ENCODE data around the gene RNASE11.
A peak's percentile ranks its signal among the peaks of the same experiment; 100 is the strongest.

RNASE11 gene

GRCh38 chr14:20610002-20610765 is 22.4 kb upstream of the RNASE11 start:
- H3K4me3 ChIP-seq (ENCODE audit: low read depth, low read length): peak overlapping the region; percentile 80
- peak; percentile 83 for DNase-seq (ENCODE audit: low read depth)
- no peak for TF ChIP-seq MYC (IDR thresholded peaks at IDR 0.05; ENCODE audit: low read depth, low read length)
- TF ChIP-seq MAX (IDR thresholded peaks at IDR 0.05; ENCODE audit: low read depth, low read length): peak; percentile 34; the same call in 1 of the 2 replicates

DNA sequence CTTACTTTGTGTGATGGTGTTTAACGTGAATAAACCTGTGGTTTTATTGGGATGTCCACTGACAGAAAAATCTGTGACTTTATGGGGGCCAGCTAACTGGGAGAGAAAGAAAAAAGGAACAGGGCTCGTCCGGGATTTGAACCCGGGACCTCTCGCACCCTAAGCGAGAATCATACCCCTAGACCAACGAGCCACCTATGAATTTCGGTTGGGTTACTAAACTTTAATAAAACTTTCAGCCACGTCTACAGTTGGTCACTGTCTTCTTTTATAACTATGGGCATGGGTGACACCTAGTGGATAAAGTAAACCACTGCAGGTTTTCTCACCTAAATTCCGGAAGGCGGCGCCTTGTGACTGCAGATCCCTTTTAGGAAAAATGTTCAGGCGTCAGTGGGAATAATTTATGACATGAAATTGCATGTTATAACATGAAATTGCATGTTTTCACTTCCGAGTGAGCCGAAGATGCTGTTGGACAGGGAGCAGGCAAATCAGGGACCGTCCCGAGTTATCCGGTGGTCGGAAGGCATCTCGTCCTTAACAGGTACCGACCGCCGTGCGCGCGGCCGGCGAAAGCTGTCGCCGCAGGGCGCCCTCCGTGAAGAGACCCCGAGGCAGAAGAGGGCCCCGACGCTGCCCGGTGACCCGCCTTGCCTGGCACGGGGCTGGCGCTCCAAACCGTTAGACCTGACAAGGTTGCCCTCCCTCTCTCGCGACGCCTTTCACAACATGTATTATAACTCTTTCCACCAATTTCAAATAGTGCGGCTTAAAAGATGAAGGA is 21.6 kb upstream of the RNASE11 start:
- DNase-seq (ENCODE audit: low read depth): peak; percentile 86
- peak overlapping the region; percentile 80 for H3K4me3 ChIP-seq (ENCODE audit: low read depth, low read length)
- peak; percentile 81 for TF ChIP-seq CTCF (IDR thresholded peaks at IDR 0.05; ENCODE audit: low read depth, low read length)
- no peak for TF ChIP-seq POLR2A (IDR thresholded peaks at IDR 0.05; ENCODE audit: extremely low read depth, insufficient read length)
- TF ChIP-seq MAX (IDR thresholded peaks at IDR 0.05; ENCODE audit: low read depth, low read length): 0 out of 2 replicates have a peak, but pooled peaks have one; percentile 21
- TF ChIP-seq MYC (IDR thresholded peaks at IDR 0.05; ENCODE audit: low read depth, low read length): 0 out of 2 replicates have a peak, but pooled peaks have one; percentile 27

DNA sequence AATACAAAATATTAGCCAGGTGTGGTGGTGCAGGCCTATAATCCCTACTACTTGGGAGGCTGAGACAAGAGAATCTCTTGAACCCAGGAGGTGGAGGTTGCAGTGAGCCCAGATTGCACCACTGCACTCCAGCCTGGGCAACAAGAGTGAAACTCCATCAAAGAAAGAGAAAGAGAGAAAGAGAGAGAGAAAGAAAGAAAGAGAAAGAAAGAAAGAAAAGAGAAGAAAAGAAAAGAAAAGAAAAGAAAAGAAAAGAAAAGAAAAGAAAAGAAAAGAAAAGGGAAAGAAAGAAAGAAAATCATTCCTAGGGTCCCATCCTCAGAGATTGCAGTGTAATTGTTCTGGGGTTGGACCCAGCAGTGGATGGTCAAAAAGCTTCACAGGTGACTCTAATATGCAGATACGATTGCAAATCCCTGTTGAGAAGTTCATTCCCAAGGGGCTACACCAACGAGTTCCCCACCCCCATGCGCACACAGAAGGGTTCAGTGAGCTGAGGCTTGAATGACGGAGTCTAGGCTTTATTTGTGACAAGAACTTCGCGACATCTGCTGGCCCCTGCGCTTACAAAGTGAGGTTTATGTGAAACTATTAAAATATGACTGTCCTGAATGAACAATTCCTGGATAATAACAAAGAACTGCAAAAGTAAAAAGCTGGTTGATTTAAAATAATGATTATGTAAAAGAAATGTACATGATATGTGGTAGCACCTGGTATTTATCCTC is 20.7 kb upstream of the RNASE11 start:
- no peak for DNase-seq (ENCODE audit: low read depth)

DNA sequence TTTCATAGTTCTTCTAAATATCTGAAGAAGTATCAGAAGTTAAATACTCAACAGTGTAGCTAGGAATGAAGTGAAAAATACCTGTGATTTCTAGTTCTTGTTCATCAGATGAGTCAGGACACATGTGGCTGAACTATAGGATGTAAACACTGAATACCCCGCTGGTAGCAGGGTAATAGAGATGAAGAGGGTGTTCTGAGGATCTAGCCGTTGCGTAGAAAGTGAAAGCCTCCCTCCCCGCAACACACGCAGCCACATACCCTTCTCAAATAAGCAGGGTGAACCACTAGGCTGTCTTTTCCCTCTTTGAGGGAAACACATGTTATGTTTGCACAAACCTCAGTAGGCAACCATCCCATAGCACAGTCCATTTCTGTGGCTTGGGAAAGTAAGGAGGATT is 19.8 kb upstream of the RNASE11 start:
- no peak for DNase-seq (ENCODE audit: low read depth)
- TF ChIP-seq MAX (IDR thresholded peaks at IDR 0.05; ENCODE audit: low read depth, low read length): no peak
- TF ChIP-seq POLR2A (IDR thresholded peaks at IDR 0.05; ENCODE audit: extremely low read depth, insufficient read length): no peak
- TF ChIP-seq CTCF (IDR thresholded peaks at IDR 0.05; ENCODE audit: low read depth, low read length): no peak
- no peak for TF ChIP-seq MYC (IDR thresholded peaks at IDR 0.05; ENCODE audit: low read depth, low read length)
- H3K4me3 ChIP-seq (ENCODE audit: low read depth, low read length): no peak overlapping the region

More for the DNA sequence above, 20.7 kb upstream of the RNASE11 start:
- TF ChIP-seq CTCF (IDR thresholded peaks at IDR 0.05; ENCODE audit: low read depth, low read length) (no peak), MAX (IDR thresholded peaks at IDR 0.05; ENCODE audit: low read depth, low read length) (no peak), MYC (IDR thresholded peaks at IDR 0.05; ENCODE audit: low read depth, low read length) (no peak), POLR2A (IDR thresholded peaks at IDR 0.05; ENCODE audit: extremely low read depth, insufficient read length) (no peak)
- no peak overlapping the region for H3K4me3 ChIP-seq (ENCODE audit: low read depth, low read length)

GRCh38 chr14:20606902-20607242 is 19.1 kb upstream of the RNASE11 start:
- DNase-seq (ENCODE audit: low read depth): no peak
- TF ChIP-seq MYC (IDR thresholded peaks at IDR 0.05; ENCODE audit: low read depth, low read length) (no peak), POLR2A (IDR thresholded peaks at IDR 0.05; ENCODE audit: extremely low read depth, insufficient read length) (no peak), CTCF (IDR thresholded peaks at IDR 0.05; ENCODE audit: low read depth, low read length) (no peak), MAX (IDR thresholded peaks at IDR 0.05; ENCODE audit: low read depth, low read length) (no peak)
- no peak overlapping the region for H3K4me3 ChIP-seq (ENCODE audit: low read depth, low read length)
